Ovary (tissue), 9 donors: ENCODE data around the gene GRPR. TPM values are rescaled to one million over a fixed set of nuclear protein-coding genes. Genes with fewer than 3 reads are reported as not detected.

Experiments used
- DNase-seq, 5 donors: peaks; one replicate each; pipeline ENCODE4 v3.0.0-alpha.2; 2019 to 2020
- H3K27ac ChIP-seq, 2 donors: fragments of 200-600 bp; one replicate each; pipeline versions ENCODE4 v1.5.1 to v1.8.0; 2019 to 2022
- H3K27me3 ChIP-seq: fragments of 200-600 bp; one replicate; pipeline ENCODE4 v1.8.0; 2022
- H3K36me3 ChIP-seq: fragments of 200-600 bp; sonication (generic); one replicate; pipeline ENCODE4 v1.5.1; 2019
- H3K4me1 ChIP-seq: one replicate; pipeline ENCODE4 v1.8.1; 2013; ENCODE audit warnings: mild to moderate bottlenecking, moderate library complexity; ENCODE audit not compliant: insufficient read depth
- H3K4me3 ChIP-seq: fragments of 200-600 bp; sonication (generic); one replicate; pipeline ENCODE4 v1.5.1; 2017
- H3K9me3 ChIP-seq, 2 donors: fragments of 200-600 bp in 1 of 2; sonication (generic) in 1 of 2; one replicate each; pipeline versions ENCODE4 v1.5.1 to v1.8.1; 2013 to 2019; ENCODE audit warnings: mild to moderate bottlenecking in 1 of 2, moderate library complexity in 1 of 2
- CTCF ChIP-seq, 3 donors: fragments of 450-650 bp in 2 of 3; fragments of 200-600 bp in 1 of 3; IDR thresholded peaks; one replicate each; pipeline versions ENCODE4 v1.5.1 to v1.8.0; 2016 to 2022; ENCODE audit warnings: antibody characterized with exemption in 3 of 3, mild to moderate bottlenecking in 1 of 3
- EP300 ChIP-seq: sonication (generic); formaldehyde crosslinking; IDR thresholded peaks from one replicate; pipeline ENCODE4 v1.6.1; 2017; ENCODE audit warnings: antibody characterized with exemption
- POLR2A ChIP-seq: fragments of 450-650 bp; IDR thresholded peaks from one replicate; pipeline ENCODE4 v1.6.1; 2017; ENCODE audit warnings: antibody characterized with exemption, mild to moderate bottlenecking, moderate library complexity
- WGBS, 3 donors: extraction: QIAGEN DNeasy Blood & Tissue Kit in 1 of 3; methylation state at CpG; one replicate each; pipeline versions ENCODE4 v1.1.5 to v1.1.7; 2013 to 2017; 5-methylcytosine and 5-hydroxymethylcytosine counted together
- intact Hi-C, 4 donors: fragments of 100-400 bp; cut with DNase I; formaldehyde crosslinking; loops; one replicate each; pipeline versions ENCODE4 v1.11.0 to v1.15.1; 2022 to 2023
- polyA plus RNA-seq, 2 donors: library from polyadenylated mRNA; stranded (reverse); fragments of 200-250 nt in 1 of 2; fragments of 350-450 nt in 1 of 2; fragmentation: Illumina TruSeq in 1 of 2; extraction: RNeasy Lipid Tissue Mini Kit (QIAGEN cat#74804) in 1 of 2; gene quantifications; one replicate each; pipeline ENCODE4 v1.2.3, GENCODE V29; 2013 to 2014
- total RNA-seq, 7 donors: library from RNA; depleted of rRNA in 2 of 7; stranded (reverse); fragments of >200 nt in 2 of 7; fragmentation: NEBNext Ultra II Directional in 3 of 7; extraction: Animal tissue kit (Norgen Biotek cat#: 25700) in 3 of 7; gene quantifications; one replicate each; pipeline versions ENCODE4 v1.1.0 to v1.2.4, GENCODE V29; 2016 to 2023
- donor health status: DM: no; HTN: no; CAD: no; lungs with moderate emphysema.
- donor health status: DM: no; HTN: no; CAD: no.
- donor health status: Bipolar disorder and iron deficiency.
- donor health status: DM: yes; HTN: yes; CAD: no.
- donor health status: DM: no; HTN: no; CAD: no.
- donor health status: DM: yes; HTN: yes; CAD: no.

The GRPR gene
- total and polyA plus RNA-seq, 9 donors: 0.05 to 0.13 (median 0.08) TPM; not detected in 6

- DNase-seq: no peak
- Histone ChIP-seq H3K36me3 (no peaks in the 10 kb centered on the region), H3K27me3 (no peaks in the 10 kb centered on the region), H3K4me3 (no peak overlapping the region), H3K9me3 (no peaks in the 10 kb centered on the region), H3K4me1 (no peaks in the 10 kb centered on the region), H3K27ac (no peak overlapping the region)
- intact Hi-C loops: no loop called here
- no peak for TF ChIP-seq POLR2A
- no peak for TF ChIP-seq EP300
- TF ChIP-seq CTCF (IDR thresholded peaks at IDR 0.05): no peak
- 23 to 47% (median 28%) methylated on average over 1 of the region's 1 CpG for WGBS, 3 donors
Observed at GRCh38 chrX:16113978-16114565, 9.3 kb upstream of the GRPR start.

- intact Hi-C loops: no loop called here
- no peak overlapping the region for H3K4me3 ChIP-seq
Observed at GRCh38 chrX:16114611-16115010, 8.8 kb upstream of the GRPR start.

GRCh38 chrX:16119353-16120220, 3.8 kb upstream of the GRPR start:
- DNase-seq: no peak
- H3K4me3 ChIP-seq: no peak overlapping the region
- H3K9me3 ChIP-seq: no peaks in the 10 kb centered on the region
- TF ChIP-seq POLR2A (no peak), EP300 (no peak), CTCF (IDR thresholded peaks at IDR 0.05) (no peak)
- 65 to 73% (median 72%) methylated on average over 5 of the region's 5 CpGs for WGBS, 3 donors
- no peaks in the 10 kb centered on the region for H3K27me3 ChIP-seq
- no peak overlapping the region for H3K27ac ChIP-seq
- H3K36me3 ChIP-seq: no peaks in the 10 kb centered on the region
- no peaks in the 10 kb centered on the region for H3K4me1 ChIP-seq
- intact Hi-C loops: no loop called here

More at GRCh38 chrX:16114611-16115010, 8.8 kb upstream of the GRPR start:
- no peak for DNase-seq
- TF ChIP-seq POLR2A: no peak
- H3K9me3 ChIP-seq: no peaks in the 10 kb centered on the region
- H3K4me1 ChIP-seq: no peaks in the 10 kb centered on the region
- 56 to 74% (median 71%) methylated on average over 4 of the region's 4 CpGs for WGBS, 3 donors
- H3K27me3 ChIP-seq: no peaks in the 10 kb centered on the region
- H3K36me3 ChIP-seq: no peaks in the 10 kb centered on the region
- H3K27ac ChIP-seq: no peak overlapping the region

- H3K9me3 ChIP-seq: no peaks in the 10 kb centered on the region
- WGBS, 3 donors: 92 to 95% (median 95%) methylated on average over 3 of the region's 3 CpGs
- TF ChIP-seq EP300 (no peak), CTCF (IDR thresholded peaks at IDR 0.05) (no peak), POLR2A (no peak)
- no peak for DNase-seq
- H3K4me3 ChIP-seq: no peak overlapping the region
- H3K36me3 ChIP-seq: no peaks in the 10 kb centered on the region
- intact Hi-C loops: no loop called here
- no peaks in the 10 kb centered on the region for H3K4me1 ChIP-seq
- no peak overlapping the region for H3K27ac ChIP-seq
- H3K27me3 ChIP-seq: no peaks in the 10 kb centered on the region
Observed at GRCh38 chrX:16120431-16120830, 2.9 kb upstream of the GRPR start.

GRCh38 chrX:16124201-16124600, 836 bp downstream of the GRPR start:
- WGBS, 3 donors: 64 to 74% (median 70%) methylated on average over 7 of the region's 7 CpGs

More at GRCh38 chrX:16124201-16124600, 836 bp downstream of the GRPR start:
- intact Hi-C loops: no loop called here
- H3K9me3 ChIP-seq: no peaks in the 10 kb centered on the region
- DNase-seq: no peak
- no peaks in the 10 kb centered on the region for H3K4me1 ChIP-seq
- H3K27ac ChIP-seq: no peak overlapping the region
- TF ChIP-seq EP300: no peak
- TF ChIP-seq POLR2A: no peak
- TF ChIP-seq CTCF (IDR thresholded peaks at IDR 0.05): no peak
- no peak overlapping the region for H3K4me3 ChIP-seq
- no peaks in the 10 kb centered on the region for H3K36me3 ChIP-seq
- H3K27me3 ChIP-seq: no peaks in the 10 kb centered on the region
